ENCODE measurements around the gene SUGT1. TPM values are rescaled to one million over a fixed set of nuclear protein-coding genes. Genes with fewer than 3 reads are reported as not detected.

SUGT1 gene
- total and polyA plus RNA-seq, 10 of the 15 experiments (the other 5 are each of a cell fraction or from before 2014, with no cell fraction given) = 46.7 to 122 (median 77.3) TPM

- no peak for TF ChIP-seq POU2F2 (IDR thresholded peaks at IDR 0.05; ENCODE audit: borderline replicate concordance, low read depth, low read length)
- TF ChIP-seq ZNF217 (IDR thresholded peaks at IDR 0.05) = no peak
- no peak for TF ChIP-seq NFYA (IDR thresholded peaks at IDR 0.05; ENCODE audit: borderline replicate concordance, low read depth, low read length)
These were observed 50.8 kb downstream of the SUGT1 start (continued) for GRCh38 chr13:52703482-52703881.

- RAD21 ChIA-PET (ENCODE audit: unreplicated experiment) = interaction anchor here (0.6 to 2.6 kb wide), 5 partner anchors 20 to 264 kb away, joined by 3 to 16 read pairs (median 3); no protein-coding TSS in a partner anchor
These were observed 53.4 kb downstream of the SUGT1 start for GRCh38 chr13:52706081-52706480.

More at GRCh38 chr13:52706081-52706480, 53.4 kb downstream of the SUGT1 start:
- no peak for TF ChIP-seq ESRRA (IDR thresholded peaks at IDR 0.05; ENCODE audit: low read length)
- no peak for TF ChIP-seq TCF12 (IDR thresholded peaks at IDR 0.05; ENCODE audit: low read depth, low read length)
- no peak for TF ChIP-seq MYC (IDR thresholded peaks at IDR 0.05; ENCODE audit: insufficient read depth, insufficient read length, insufficient replicate concordance, low read length, severe bottlenecking)
- TF ChIP-seq ZNF24 (IDR thresholded peaks at IDR 0.05) = no peak
- TF ChIP-seq JUND (IDR thresholded peaks at IDR 0.05; ENCODE audit: low read depth, low read length) = no peak
- no peak for TF ChIP-seq SUPT20H (IDR thresholded peaks at IDR 0.05; ENCODE audit: borderline replicate concordance, control insufficient read depth, low read depth, low read length)
- TF ChIP-seq FOXM1 (IDR thresholded peaks at IDR 0.05; ENCODE audit: low read depth, low read length) = no peak
- TF ChIP-seq DPF2 (IDR thresholded peaks at IDR 0.05) = no peak
- no peak for TF ChIP-seq RAD21 (IDR thresholded peaks at IDR 0.05; ENCODE audit: insufficient read depth, low read depth, low read length)
- no peak for TF ChIP-seq IKZF2 (IDR thresholded peaks at IDR 0.05)
- TF ChIP-seq MEF2A (IDR thresholded peaks at IDR 0.05; ENCODE audit: insufficient read depth, low read depth, low read length) = no peak
- TF ChIP-seq SPI1 (IDR thresholded peaks at IDR 0.05; ENCODE audit: borderline replicate concordance, insufficient read depth, low read depth, low read length) = no peak
- no peak for TF ChIP-seq FOS (IDR thresholded peaks at IDR 0.05; ENCODE audit: borderline replicate concordance, extremely low read depth, insufficient read length)
- TF ChIP-seq SREBF1 (IDR thresholded peaks at IDR 0.05; ENCODE audit: low read length) = no peak
- TF ChIP-seq NRF1 (conservative IDR thresholded peaks at IDR 0.05; ENCODE audit: low read depth, low read length) = no peak
- Histone ChIP-seq H4K20me1 (ENCODE audit: control insufficient read depth, insufficient read depth) (no peaks in the 10 kb centered on the region), H3K9ac (ENCODE audit: control insufficient read depth, insufficient read depth, low read length) (no peak overlapping the region), H3K27me3 (replicated peaks in 1 of 2; ENCODE audit: control insufficient read depth in 2 of 2, insufficient read depth in 2 of 2, low read length in 1 of 2) (no peaks in the 10 kb centered on the region), H2AFZ (ENCODE audit: control insufficient read depth, low read depth, low read length) (no peak overlapping the region), H3K4me2 (ENCODE audit: control insufficient read depth, insufficient read depth) (no peak overlapping the region), H3K27ac (ENCODE audit: control insufficient read depth, insufficient read depth) (no peak overlapping the region), H3K79me2 (ENCODE audit: control insufficient read depth, insufficient read depth, low read length) (no peaks in the 10 kb centered on the region), H3K4me1 (ENCODE audit: control insufficient read depth, insufficient read depth, low read length) (no peaks in the 10 kb centered on the region), H3K9me3 (replicated peaks; ENCODE audit: control insufficient read depth, insufficient read depth, low read length) (no peaks in the 10 kb centered on the region), H3K4me3 (no peak overlapping the region), H3K36me3 (ENCODE audit: control insufficient read depth in 2 of 2, insufficient read depth in 2 of 2, low read length in 1 of 2) (no peaks in the 10 kb centered on the region)
- WGBS (ENCODE audit: insufficient coverage, insufficient replicate concordance, low lambda C conversion rate, missing lambda C conversion rate) = 44% methylated on average over 3 of the region's 3 CpGs
- FAIRE-seq = no peak
- intact Hi-C loops (cut with micrococcal nuclease; ENCODE audit: unreplicated experiment) = no loop called here
- DNase-seq (ENCODE audit: low read depth, low spot score) = no peak
- ATAC-seq = no peak
- BruUV-seq (replicated peaks) = no TSS peak
- SMC1A ChIA-PET (ENCODE audit: uncharacterized antibody, unreplicated experiment) = interaction anchor here (0.7 to 1.9 kb wide), 7 partner anchors 16 to 103 kb away, joined by 3 to 8 read pairs (median 4); no protein-coding TSS in a partner anchor
- CTCF ChIA-PET = interaction anchor here (1.5 to 2.1 kb wide), 2 partner anchors 32 to 103 kb away, joined by 4 to 7 read pairs; no protein-coding TSS in a partner anchor
- in situ Hi-C loops (cut with MboI) = no loop called here
- POLR2A ChIA-PET = no interaction called here

Measured in GM12878 (cell line).